Measurements from ENCODE around the gene HAO2.
"Not testable (repeated sequence)": the region's sequence is repeated elsewhere in the genome, so short reads cannot be mapped to it uniquely, and the experiment has no call there.

HAO2 gene

GRCh38 chr1:119368554-119368953 lies at the start of gene HAO2:
TSS of gene HAO2 (plus strand) at chr1:119368785. CDS start at chr1:119381086, 12,301 bp downstream.
- DNase-seq (ENCODE audit: low read depth, low spot score) = no peak

GRCh38 chr1:119320100-119320499 lies 48.5 kb upstream of the HAO2 start:
- no peak for DNase-seq (ENCODE audit: low read depth, low spot score)

- DNase-seq (ENCODE audit: low read depth, low spot score) = no peak
Measured at GRCh38 chr1:119321666-119322419, 46.7 kb upstream of the HAO2 start.

GRCh38 chr1:119323216-119323982 lies 45.2 kb upstream of the HAO2 start:
- no peak for DNase-seq (ENCODE audit: low read depth, low spot score)

GRCh38 chr1:119324198-119324597 lies 44.4 kb upstream of the HAO2 start:
- no peak for DNase-seq (ENCODE audit: low read depth, low spot score)

- DNase-seq (ENCODE audit: low read depth, low spot score) = no peak
Measured at GRCh38 chr1:119326251-119326650, 42.3 kb upstream of the HAO2 start.

- DNase-seq (ENCODE audit: low read depth, low spot score) = no peak
Measured at GRCh38 chr1:119327094-119327449, 41.5 kb upstream of the HAO2 start.

GRCh38 chr1:119327450-119328155 lies 41.0 kb upstream of the HAO2 start:
- DNase-seq (ENCODE audit: low read depth, low spot score) = no peak

GRCh38 chr1:119329541-119330461 lies 38.8 kb upstream of the HAO2 start:
- DNase-seq (ENCODE audit: low read depth, low spot score) = no peak

GRCh38 chr1:119330466-119331189 lies 38.0 kb upstream of the HAO2 start:
- DNase-seq (ENCODE audit: low read depth, low spot score) = no peak

GRCh38 chr1:119331190-119331515 lies 37.4 kb upstream of the HAO2 start:
- DNase-seq (ENCODE audit: low read depth, low spot score) = no peak

GRCh38 chr1:119331915-119332314 lies 36.7 kb upstream of the HAO2 start:
- no peak for DNase-seq (ENCODE audit: low read depth, low spot score)

GRCh38 chr1:119332622-119333021 lies 36.0 kb upstream of the HAO2 start:
- DNase-seq (ENCODE audit: low read depth, low spot score) = no peak

- no peak for DNase-seq (ENCODE audit: low read depth, low spot score)
Measured at GRCh38 chr1:119333163-119333896, 35.3 kb upstream of the HAO2 start.

- DNase-seq (ENCODE audit: low read depth, low spot score) = not testable (repeated sequence)
Measured at GRCh38 chr1:119333897-119334250, 34.7 kb upstream of the HAO2 start.

- no peak for DNase-seq (ENCODE audit: low read depth, low spot score)
Measured at GRCh38 chr1:119336848-119337247, 31.7 kb upstream of the HAO2 start.

GRCh38 chr1:119338004-119338403 lies 30.6 kb upstream of the HAO2 start:
- DNase-seq (ENCODE audit: low read depth, low spot score) = no peak

- no peak for DNase-seq (ENCODE audit: low read depth, low spot score)
Measured at GRCh38 chr1:119338757-119339156, 29.8 kb upstream of the HAO2 start.

GRCh38 chr1:119340861-119341261 lies 27.7 kb upstream of the HAO2 start:
- DNase-seq (ENCODE audit: low read depth, low spot score) = no peak

- no peak for DNase-seq (ENCODE audit: low read depth, low spot score)
Measured at GRCh38 chr1:119341372-119341947, 27.1 kb upstream of the HAO2 start.
